GM18868 (cell line): ENCODE results near the gene EGFL6.
"Not testable (repeated sequence)": the region's sequence is repeated elsewhere in the genome, so short reads cannot be mapped to it uniquely, and the experiment has no call there.

ENCODE experiments used
- ATAC-seq: cut with Tn5 transposase; IDR thresholded peaks from one replicate; pipeline ENCODE4 v1.9.1; 2021; ENCODE audit warnings: mild to moderate bottlenecking, moderate library complexity; ENCODE audit not compliant: unreplicated experiment

The EGFL6 gene

GRCh38 chrX:13590207-13590606 lies 20.8 kb downstream of the EGFL6 start:
- ATAC-seq, result no peak

GRCh38 chrX:13590914-13591313 lies 21.5 kb downstream of the EGFL6 start:
- ATAC-seq, result no peak

GRCh38 chrX:13597874-13598273 lies 28.5 kb downstream of the EGFL6 start:
- ATAC-seq, result no peak

DNA sequence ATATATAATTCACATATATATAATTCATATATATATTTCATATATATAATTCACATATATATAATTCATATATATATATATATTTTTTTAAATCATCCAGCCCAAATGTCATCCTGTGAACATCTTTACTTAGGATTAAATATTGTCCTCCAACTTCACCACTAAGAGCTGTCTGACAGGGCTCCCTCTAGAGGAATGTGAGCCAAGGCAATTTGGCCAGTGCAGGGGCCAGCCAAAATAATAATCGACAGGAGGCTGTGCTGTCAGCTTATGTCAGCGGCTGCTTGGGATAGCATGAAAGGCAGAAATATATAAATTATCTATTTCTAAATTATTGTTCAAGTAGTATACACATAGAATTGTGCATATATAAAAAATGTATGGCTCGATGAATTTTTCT lies 29.5 kb downstream of the EGFL6 start:
- ATAC-seq, result no peak

DNA sequence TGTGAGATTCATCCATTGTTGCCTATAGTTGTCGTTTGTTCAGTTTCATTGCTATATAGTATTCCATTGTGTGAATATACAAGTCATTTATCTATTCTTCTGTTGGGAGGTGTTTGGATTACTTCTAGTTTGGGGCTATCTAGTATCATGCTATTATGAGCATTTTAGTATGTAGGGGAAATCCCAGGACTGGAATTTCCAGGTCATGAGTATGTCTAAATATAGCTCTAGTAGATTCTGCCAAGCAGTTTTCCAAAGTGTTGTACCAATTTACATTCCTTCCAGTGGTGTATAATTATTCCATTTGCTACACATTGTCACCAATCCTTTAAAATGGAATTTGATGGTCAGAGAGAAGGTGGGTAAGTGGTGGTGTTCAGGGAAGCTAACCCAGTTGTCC lies 30.1 kb downstream of the EGFL6 start:
- ATAC-seq, result no peak

DNA sequence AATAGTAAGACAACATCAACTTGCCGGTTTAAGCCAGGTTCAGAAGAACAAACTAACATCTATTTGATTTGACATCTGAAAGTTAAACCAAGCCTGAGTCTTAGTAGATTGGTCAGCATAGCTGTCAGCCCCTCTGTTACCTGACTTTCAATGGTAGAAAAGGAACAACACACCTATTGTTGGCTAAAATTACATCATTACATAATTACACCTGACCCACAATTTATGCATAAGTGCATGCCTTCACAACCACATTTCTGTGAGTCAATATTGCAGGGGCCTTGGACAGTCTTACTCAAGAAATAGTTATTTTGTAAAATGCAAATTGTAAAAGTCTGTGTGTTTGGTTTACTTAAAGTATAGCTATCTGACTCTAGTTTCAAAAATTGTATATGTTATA lies 36.2 kb downstream of the EGFL6 start:
- no peak for ATAC-seq

- no peak for ATAC-seq
These were observed 38.1 kb downstream of the EGFL6 start for GRCh38 chrX:13607331-13607995.

DNA sequence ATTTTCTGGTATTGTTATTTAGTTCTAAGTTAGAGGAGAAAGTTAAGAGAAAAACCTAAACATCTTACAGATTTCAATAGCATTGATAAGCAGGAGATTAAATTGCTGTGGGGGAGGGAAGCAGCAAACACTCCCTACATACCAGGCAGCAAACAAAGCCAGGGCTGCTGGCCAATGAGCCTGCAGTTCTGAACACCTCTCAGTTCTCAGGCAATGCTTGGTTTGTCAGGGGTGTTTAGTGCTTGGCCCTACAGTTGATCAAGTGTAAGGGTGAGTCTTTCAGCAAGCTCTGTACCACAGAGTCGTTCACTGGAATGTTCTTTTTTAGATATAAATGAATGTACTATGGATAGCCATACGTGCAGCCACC lies 38.6 kb downstream of the EGFL6 start:
- no peak for ATAC-seq

DNA sequence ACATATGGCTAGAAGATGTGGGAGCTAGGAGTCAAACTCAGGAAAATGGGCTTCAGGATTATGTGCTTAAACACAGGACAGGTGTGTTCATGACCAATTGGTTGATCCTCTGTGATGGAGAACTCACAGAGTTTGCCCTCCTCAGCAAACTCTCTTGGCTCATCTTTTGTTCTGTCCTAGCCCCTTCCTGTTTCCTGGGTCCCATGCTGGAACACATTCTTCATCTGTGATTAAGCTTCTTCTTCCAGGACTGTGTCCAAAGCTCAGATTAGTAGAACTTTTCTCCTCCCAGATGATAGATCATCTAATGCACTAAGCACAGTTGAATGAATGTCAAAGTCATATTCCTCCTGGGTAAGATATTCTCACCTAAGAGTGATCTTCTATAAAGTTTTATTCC lies 44.8 kb downstream of the EGFL6 start:
- ATAC-seq, result no peak

- no peak for ATAC-seq
These were observed 50.8 kb downstream of the EGFL6 start for GRCh38 chrX:13620207-13620606.

GRCh38 chrX:13622401-13622964 lies 53.1 kb downstream of the EGFL6 start:
- no peak for ATAC-seq

DNA sequence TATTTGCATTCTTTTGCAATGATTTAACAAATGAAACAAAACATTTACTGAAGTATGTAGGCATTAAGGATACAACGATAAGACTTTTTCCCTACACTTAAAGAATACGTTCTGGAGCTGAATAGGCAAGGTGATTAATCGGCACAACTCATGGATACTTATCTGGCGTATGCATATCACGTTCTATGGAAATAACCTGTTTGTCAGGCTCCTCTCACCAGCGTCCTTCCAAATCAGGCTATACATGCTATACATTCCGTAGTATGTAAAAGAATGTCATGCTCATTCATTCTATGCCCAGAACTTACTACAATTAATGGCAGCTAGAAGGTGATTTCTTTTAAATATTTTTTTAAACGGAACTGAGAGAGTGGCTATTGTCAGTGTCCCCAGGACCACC lies 57.9 kb downstream of the EGFL6 start:
- ATAC-seq, result no peak

- not testable (repeated sequence) for ATAC-seq
These were observed 67.8 kb downstream of the EGFL6 start for GRCh38 chrX:13637224-13637623.

- no peak for ATAC-seq
These were observed 68.6 kb downstream of the EGFL6 start for GRCh38 chrX:13638021-13638420.

GRCh38 chrX:13638826-13639225 lies 69.4 kb downstream of the EGFL6 start:
- ATAC-seq, result no peak

DNA sequence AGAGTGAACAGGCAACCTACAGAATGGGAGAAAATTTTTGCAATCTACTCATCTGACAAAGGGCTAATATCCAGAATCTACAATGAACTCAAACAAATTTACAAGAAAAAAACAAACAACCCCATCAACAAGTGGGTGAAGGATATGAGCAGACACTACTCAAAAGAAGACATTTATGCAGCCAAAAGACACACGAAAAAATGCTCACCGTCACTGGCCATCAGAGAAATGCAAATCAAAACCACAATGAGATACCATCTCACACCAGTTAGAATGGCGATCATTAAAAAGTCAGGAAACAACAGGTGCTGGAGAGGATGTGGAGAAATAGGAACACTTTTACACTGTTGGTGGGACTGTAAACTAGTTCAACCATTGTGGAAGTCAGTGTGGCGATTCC lies 72.3 kb downstream of the EGFL6 start:
- ATAC-seq, result not testable (repeated sequence)

- no peak for ATAC-seq
These were observed 76.2 kb downstream of the EGFL6 start for GRCh38 chrX:13645464-13646153.

DNA sequence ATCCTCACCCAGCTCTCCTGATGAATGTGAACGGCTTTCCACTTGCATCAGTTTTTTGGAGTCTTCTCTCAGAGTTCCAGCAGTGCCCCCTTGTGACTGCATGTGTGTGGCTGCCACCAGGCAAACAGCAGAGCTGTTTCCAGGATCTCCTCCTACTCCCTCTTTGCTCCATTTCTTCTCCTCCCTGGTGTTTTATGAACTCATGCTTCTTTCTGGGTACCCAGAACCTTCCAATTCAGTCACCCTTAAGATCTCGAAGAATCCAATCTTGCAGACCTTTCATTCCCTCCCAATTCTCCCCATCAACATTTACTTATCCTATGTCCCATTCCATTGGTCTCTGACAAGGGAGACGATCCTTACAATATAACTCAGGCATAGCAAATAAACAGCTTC lies 76.8 kb downstream of the EGFL6 start:
- ATAC-seq, result no peak

- no peak for ATAC-seq
These were observed 78.4 kb downstream of the EGFL6 start for GRCh38 chrX:13647709-13648212.

- ATAC-seq, result not testable (repeated sequence)
These were observed 78.9 kb downstream of the EGFL6 start for GRCh38 chrX:13648336-13648735.

GRCh38 chrX:13649838-13650237 lies 80.4 kb downstream of the EGFL6 start:
- no peak for ATAC-seq

DNA sequence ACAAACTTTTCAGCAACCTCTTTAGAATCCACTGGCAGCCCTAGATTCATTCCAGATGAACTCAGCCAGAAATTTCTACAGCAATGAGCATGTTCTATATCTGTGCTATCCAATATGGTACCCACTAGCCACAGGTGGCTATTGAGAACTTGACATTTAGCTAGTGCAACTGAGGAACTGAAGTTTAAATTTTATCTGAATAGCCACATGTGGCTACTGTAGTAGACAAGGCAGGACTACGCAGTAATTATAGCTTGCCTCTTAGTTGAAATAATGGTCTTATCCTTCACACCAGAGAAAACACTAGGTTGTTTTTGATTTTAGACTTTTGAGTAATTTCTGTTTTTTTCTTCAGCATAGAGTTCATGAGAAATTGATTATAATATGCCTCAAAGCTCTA lies 80.9 kb downstream of the EGFL6 start:
- ATAC-seq, result no peak
